GM12873 (cell line): Measurements from ENCODE around the gene OR6X1.

Experiments
- CTCF ChIP-seq: IDR thresholded peaks from 2 replicates; pipeline ENCODE4 v1.5.1; 2012; ENCODE audit warnings: low read depth, mild to moderate bottlenecking, moderate library complexity, low read length, control low read depth; ENCODE audit not compliant: insufficient read depth; ENCODE audit errors: missing control alignments

OR6X1 gene

GRCh38 chr11:123797114-123797513 lies 42.8 kb upstream of the OR6X1 start:
- no peak for TF ChIP-seq CTCF

- no peak for TF ChIP-seq CTCF
Measured at GRCh38 chr11:123796226-123796625, 41.9 kb upstream of the OR6X1 start.

GRCh38 chr11:123783536-123783935 lies 29.2 kb upstream of the OR6X1 start:
- no peak for TF ChIP-seq CTCF

GRCh38 chr11:123778511-123778910 lies 24.2 kb upstream of the OR6X1 start:
- TF ChIP-seq CTCF, result no peak

- no peak for TF ChIP-seq CTCF
Measured at GRCh38 chr11:123775715-123776549, 21.6 kb upstream of the OR6X1 start.

- no peak for TF ChIP-seq CTCF
Measured at GRCh38 chr11:123775289-123775688, 21.0 kb upstream of the OR6X1 start.

- TF ChIP-seq CTCF, result no peak
Measured at GRCh38 chr11:123773959-123774358, 19.6 kb upstream of the OR6X1 start.

- TF ChIP-seq CTCF, result no peak
Measured at GRCh38 chr11:123773026-123773425, 18.7 kb upstream of the OR6X1 start.
